Lower leg skin (tissue), 4 donors: ENCODE results near the gene TMEM37. TPM values are rescaled to one million over a fixed set of nuclear protein-coding genes. Genes with fewer than 3 reads are reported as not detected.

Experiments used
- DNase-seq, 2 donors: peaks; one replicate each; pipeline ENCODE4 v3.0.0-alpha.2; 2019; ENCODE audit warnings: low spot score in 2 of 2
- H3K4me3 ChIP-seq: fragments of 200-600 bp; sonication (generic); 2 replicates; pipeline ENCODE4 v1.5.1; 2017; ENCODE audit warnings: mild to moderate bottlenecking, low read depth; ENCODE audit not compliant: poor library complexity, severe bottlenecking
- CTCF ChIP-seq, 3 donors: fragments of 450-650 bp; IDR thresholded peaks; one replicate each; pipeline ENCODE4 v1.5.1; 2016; ENCODE audit warnings: antibody characterized with exemption in 3 of 3, mild to moderate bottlenecking in 3 of 3, moderate library complexity in 2 of 3
- POLR2A ChIP-seq, 2 donors: fragments of 450-650 bp; IDR thresholded peaks; one replicate each; pipeline ENCODE4 v1.6.1; 2016 to 2017; ENCODE audit warnings: antibody characterized with exemption in 2 of 2, mild to moderate bottlenecking in 1 of 2, moderate library complexity in 1 of 2
- WGBS, 2 donors: methylation state at CpG; one replicate each; pipeline ENCODE4 v1.1.5; 2018; 5-methylcytosine and 5-hydroxymethylcytosine counted together
- intact Hi-C: fragments of 100-400 bp; cut with DNase I; formaldehyde crosslinking; loops from one replicate; pipeline ENCODE4 v1.15.0; 2023; ENCODE audit warnings: low total_unique reads
- total RNA-seq, 4 donors: library from RNA; depleted of rRNA; stranded (reverse); fragments of >200 nt; gene quantifications; one replicate each; pipeline ENCODE4 v1.1.0, GENCODE V29; 2016

TMEM37 gene
- 1 to 10 TPM; 2.8 to 8.7 (median 6.8) TPM for total RNA-seq

- TF ChIP-seq POLR2A (IDR thresholded peaks at IDR 0.05) (no peak), CTCF (IDR thresholded peaks at IDR 0.05) (no peak)
- WGBS, 2 donors = 4 to 13% methylated on average over 15 to 43 of the region's 72 CpGs
- intact Hi-C loops = no loop called here
- H3K4me3 ChIP-seq = peak within 1 kb of the TSS; percentile 29
- DNase-seq = peak in 1 of 2 donors; percentile 93
These were observed at the start of gene TMEM37 for GRCh38 chr2:119431155-119431975. Gene TMEM37, plus strand, starts transcription at chr2:119431854. Its CDS starts 50 bp downstream, at chr2:119431904.

- no peak overlapping the region for H3K4me3 ChIP-seq
- WGBS, 2 donors = 41 to 46% methylated on average over 6 of the region's 6 CpGs
- DNase-seq = peak; percentile 51 to 88
- TF ChIP-seq CTCF (IDR thresholded peaks at IDR 0.05) (no peak), POLR2A (IDR thresholded peaks at IDR 0.05) (no peak)
- intact Hi-C loops = no loop called here
These were observed 48.1 kb upstream of the TMEM37 start for GRCh38 chr2:119383410-119384140.

- 73 to 91% methylated on average over 4 of the region's 4 CpGs for WGBS, 2 donors
- intact Hi-C loops = no loop called here
- peak in 1 of 2 donors; percentile 72 for DNase-seq
- H3K4me3 ChIP-seq = no peak overlapping the region
- no peak for TF ChIP-seq POLR2A (IDR thresholded peaks at IDR 0.05)
These were observed 46.7 kb upstream of the TMEM37 start for GRCh38 chr2:119384971-119385370.

- 84 to 90% methylated on average over 3 of the region's 3 CpGs for WGBS, 2 donors
- no peak overlapping the region for H3K4me3 ChIP-seq
- no peak for TF ChIP-seq CTCF (IDR thresholded peaks at IDR 0.05)
- no peak for DNase-seq
- intact Hi-C loops = no loop called here
These were observed 46.2 kb upstream of the TMEM37 start for GRCh38 chr2:119385466-119385865.

- WGBS, 2 donors = 14 to 15% methylated on average over 9 of the region's 9 CpGs
These were observed 44.1 kb upstream of the TMEM37 start for GRCh38 chr2:119387381-119388129.

More at GRCh38 chr2:119387381-119388129, 44.1 kb upstream of the TMEM37 start:
- DNase-seq = peak; percentile 88 to 95
- H3K4me3 ChIP-seq = no peak overlapping the region
- intact Hi-C loops = no loop called here
- TF ChIP-seq POLR2A (IDR thresholded peaks at IDR 0.05) (no peak), CTCF (IDR thresholded peaks at IDR 0.05) (no peak)
